A549 (cell line): ENCODE measurements around the gene TMPRSS5. TPM values are rescaled to one million over a fixed set of nuclear protein-coding genes. Genes with fewer than 3 reads are reported as not detected.

Source experiments
- ATAC-seq, 2 experiments: fragments of 200-7000 bp in 1 of 2; fragments of >200 bp in 1 of 2; cut with Nextera tagmentation in 1 of 2; cut with Tn5 transposase in 1 of 2; 3 replicates each; pipeline versions ENCODE4 v1.8.0 to v1.9.1; 2018 to 2020; ENCODE audit warnings: mild to moderate bottlenecking in 1 of 2, moderate library complexity in 1 of 2
- CTCF ChIA-PET: fragments of 300-600 bp; sonication (Branson Sonifier 250); formaldehyde crosslinking; extraction: SDS; loops from one replicate; lab custom pipeline; 2021; ENCODE audit warnings: antibody characterized with exemption, inconsistent platforms; lab: Yijun Ruan, JAX
- POLR2A ChIA-PET: fragments of 350-600 bp; formaldehyde crosslinking; extraction: SDS; loops from one replicate; lab custom pipeline; 2021; ENCODE audit warnings: antibody characterized with exemption, inconsistent platforms; lab: Yijun Ruan, JAX
- DNase-seq, 2 experiments: peaks; one replicate each; pipeline versions ENCODE4 v3.0.0 to v3.0.0-alpha.2; 2011 to 2016; ENCODE audit warnings: low read depth in 1 of 2, low spot score in 1 of 2
- FAIRE-seq: peaks from 2 replicates; lab custom pipeline; 2011; peaks lifted over from hg19 to GRCh38; lab: Jason Lieb, UNC
- H3K27ac ChIP-seq, 2 experiments: fragments of >200 bp; sonication (Bioruptor Twin); formaldehyde crosslinking; 3 replicates each; pipeline ENCODE4 v1.5.1; 2016 to 2017
- H3K4me1 ChIP-seq: fragments of >200 bp; sonication (Bioruptor Twin); formaldehyde crosslinking; 3 replicates; pipeline ENCODE4 v1.6.1; 2016
- H3K4me2 ChIP-seq: fragments of >200 bp; sonication (Bioruptor Twin); formaldehyde crosslinking; 3 replicates; pipeline ENCODE4 v1.6.1; 2016
- H3K4me3 ChIP-seq: fragments of >200 bp; sonication (Bioruptor Twin); formaldehyde crosslinking; 3 replicates; pipeline ENCODE4 v1.5.1; 2016
- H3K9me3 ChIP-seq: fragments of >200 bp; sonication (Bioruptor Twin); formaldehyde crosslinking; 3 replicates; pipeline ENCODE4 v1.6.1; 2016
- BHLHE40 ChIP-seq: IDR thresholded peaks from 2 replicates; pipeline ENCODE4 v1.6.1; 2012; ENCODE audit warnings: low read depth, low read length, inconsistent platforms
- CBX8 ChIP-seq: fragments of 200-600 bp; sonication (generic); IDR thresholded peaks from 2 replicates; pipeline ENCODE4 v1.6.1; 2016
- CHD2 ChIP-seq: fragments of 150-350 bp; IDR thresholded peaks from 2 replicates; pipeline ENCODE4 v1.6.1; 2014; ENCODE audit warnings: low read length; ENCODE audit not compliant: partially characterized antibody
- EHF ChIP-seq: fragments of 250-450 bp; sonication (Bioruptor Pico); IDR thresholded peaks from 2 replicates; pipeline ENCODE4 v1.5.0; 2020; ENCODE audit warnings: mild to moderate bottlenecking
- EHMT2 ChIP-seq: fragments of 200-600 bp; sonication (generic); IDR thresholded peaks from 2 replicates; pipeline ENCODE4 v1.6.1; 2016; ENCODE audit warnings: antibody characterized with exemption, low read depth, mild to moderate bottlenecking, moderate library complexity
- FOSB ChIP-seq: fragments of 250-450 bp; sonication (Bioruptor Pico); IDR thresholded peaks from 2 replicates; pipeline ENCODE4 v1.5.0; 2020; ENCODE audit warnings: mild to moderate bottlenecking, moderate library complexity
- HEYL ChIP-seq: fragments of 250-450 bp; sonication (Bioruptor Pico); IDR thresholded peaks from 2 replicates; pipeline ENCODE4 v1.8.0; 2021; ENCODE audit warnings: mild to moderate bottlenecking, moderate library complexity
- HOXA7 ChIP-seq: fragments of 250-450 bp; sonication (Bioruptor Pico); IDR thresholded peaks from 2 replicates; pipeline ENCODE4 v1.5.0; 2020; ENCODE audit warnings: mild to moderate bottlenecking, moderate library complexity
- HOXB13 ChIP-seq: fragments of 250-450 bp; sonication (Bioruptor Pico); IDR thresholded peaks from 2 replicates; pipeline ENCODE4 v1.5.0; 2020; ENCODE audit warnings: low read depth, mild to moderate bottlenecking, moderate library complexity
- JUNB ChIP-seq: fragments of >200 bp; sonication (Bioruptor Twin); formaldehyde crosslinking; IDR thresholded peaks from 2 replicates; pipeline ENCODE4 v1.6.1; 2016
- KDM1A ChIP-seq: fragments of 200-600 bp; sonication (generic); IDR thresholded peaks from 2 replicates; pipeline ENCODE4 v1.6.1; 2016; ENCODE audit warnings: low read depth, mild to moderate bottlenecking
- KDM5A ChIP-seq: fragments of 200-600 bp; sonication (generic); IDR thresholded peaks from 2 replicates; pipeline ENCODE4 v1.6.1; 2016; ENCODE audit warnings: antibody characterized with exemption, mild to moderate bottlenecking
- RFX5 ChIP-seq: fragments of 450-650 bp; IDR thresholded peaks from 2 replicates; pipeline ENCODE4 v1.7.1; 2014; ENCODE audit warnings: antibody characterized with exemption, mild to moderate bottlenecking, moderate library complexity
- SREBF2 ChIP-seq: fragments of 450-650 bp; IDR thresholded peaks from 2 replicates; pipeline ENCODE4 v1.6.1; 2014; ENCODE audit warnings: mild to moderate bottlenecking, moderate library complexity
- TP53 ChIP-seq: fragments of 250-450 bp; sonication (Bioruptor Pico); IDR thresholded peaks from 2 replicates; pipeline ENCODE4 v1.5.0; 2021; ENCODE audit warnings: mild to moderate bottlenecking, moderate library complexity
- ZSCAN20 ChIP-seq: fragments of 250-450 bp; sonication (Bioruptor Pico); IDR thresholded peaks from 2 replicates; pipeline ENCODE4 v1.8.0; 2022; ENCODE audit warnings: mild to moderate bottlenecking, moderate library complexity
- WGBS: methylation state at CpG from one replicate; pipeline ENCODE4 v1.1.6; 2017; ENCODE audit errors: missing lambda C conversion rate; 5-methylcytosine and 5-hydroxymethylcytosine counted together
- polyA plus RNA-seq, 4 experiments: library from polyadenylated mRNA; depleted of rRNA in 3 of 4; stranded (reverse); fragments of >200 nt; fragmentation: RNase III in 1 of 4; extraction: RNeasy Plus Mini Kit Qiagen cat#74134 plus additional on column Dnase treatment in 1 of 4; gene quantifications; 2 replicates in 3 of 4; 3 replicates in 1 of 4; pipeline ENCODE4 v1.2.3, GENCODE V29; 2011 to 2017
- TF ChIP-seq, protein P1 (sequence below): IDR thresholded peaks from 2 replicates; pipeline ENCODE4 v1.6.1; 2012
- TF ChIP-seq, protein P2 (sequence below): fragments of 250-450 bp; sonication (Bioruptor Pico); IDR thresholded peaks from 2 replicates; pipeline ENCODE4 v1.5.0; 2020; ENCODE audit warnings: low read depth, mild to moderate bottlenecking, moderate library complexity
- TF ChIP-seq, protein P3 (sequence below): IDR thresholded peaks from 2 replicates; pipeline ENCODE4 v1.6.1; 2012
- TF ChIP-seq, protein P4 (sequence below): fragments of >200 bp; sonication (Bioruptor Twin); formaldehyde crosslinking; IDR thresholded peaks from 3 replicates; pipeline ENCODE4 v1.5.1; 2016
- TF ChIP-seq, protein P5 (sequence below): fragments of >200 bp; sonication (Bioruptor Twin); formaldehyde crosslinking; IDR thresholded peaks from 3 replicates; pipeline ENCODE4 v1.6.1; 2016

Gene TMPRSS5
- polyA plus RNA-seq, 2 of the 4 experiments (the other 2 are of a cell fraction), result 0.12 TPM

DNA sequence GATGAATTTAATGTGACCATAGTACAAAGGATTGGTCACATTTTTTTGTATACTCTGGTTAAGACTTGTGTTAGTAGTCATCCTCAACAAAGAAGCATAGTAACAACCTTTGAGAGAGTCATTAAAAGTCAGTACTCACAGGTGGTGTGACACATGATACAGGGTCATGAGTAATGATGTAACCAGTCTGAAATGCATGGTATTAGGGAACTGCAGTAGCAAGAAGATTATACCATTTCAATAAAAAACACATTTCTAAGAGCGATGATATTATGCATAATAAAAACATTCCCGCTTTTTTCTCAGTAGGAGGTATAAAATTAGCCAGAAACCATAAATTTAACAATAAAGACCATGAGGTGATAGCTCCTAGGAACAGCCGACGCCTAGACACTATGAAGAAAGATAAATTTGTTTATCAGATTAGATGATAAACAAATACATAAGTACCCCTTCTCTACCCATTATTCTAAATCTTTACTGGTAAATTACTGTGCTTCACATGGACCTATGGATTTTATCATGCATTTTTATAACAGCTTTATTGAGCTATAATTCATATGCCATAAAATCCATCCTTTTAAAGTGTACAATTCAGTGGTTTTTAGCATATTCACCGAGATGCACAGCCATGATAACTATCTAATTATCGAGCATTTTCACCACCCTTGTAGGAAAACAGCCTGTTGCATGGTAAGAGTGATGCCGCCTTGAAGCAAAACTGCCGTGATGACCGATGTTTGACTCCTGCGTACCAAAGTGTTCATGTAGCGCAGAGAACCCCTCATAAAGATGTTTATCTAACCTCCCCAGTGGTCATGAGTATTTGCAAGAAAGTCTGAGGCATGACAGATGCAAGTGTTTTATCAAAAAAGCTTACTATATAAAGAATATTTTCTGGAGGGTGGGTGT lies 41.8 kb downstream of the TMPRSS5 start:
- H3K27ac ChIP-seq, result no peak overlapping the region
- ChIA-PET POLR2A (no interaction called here), CTCF (no interaction called here)
- TF ChIP-seq CBX8, result no peak
- no peak for TF ChIP-seq JUNB
- no peak for TF ChIP-seq BHLHE40
- no peak for TF ChIP-seq EHF (CRISPR knock-in tag)
- TF ChIP-seq, protein P1, sequence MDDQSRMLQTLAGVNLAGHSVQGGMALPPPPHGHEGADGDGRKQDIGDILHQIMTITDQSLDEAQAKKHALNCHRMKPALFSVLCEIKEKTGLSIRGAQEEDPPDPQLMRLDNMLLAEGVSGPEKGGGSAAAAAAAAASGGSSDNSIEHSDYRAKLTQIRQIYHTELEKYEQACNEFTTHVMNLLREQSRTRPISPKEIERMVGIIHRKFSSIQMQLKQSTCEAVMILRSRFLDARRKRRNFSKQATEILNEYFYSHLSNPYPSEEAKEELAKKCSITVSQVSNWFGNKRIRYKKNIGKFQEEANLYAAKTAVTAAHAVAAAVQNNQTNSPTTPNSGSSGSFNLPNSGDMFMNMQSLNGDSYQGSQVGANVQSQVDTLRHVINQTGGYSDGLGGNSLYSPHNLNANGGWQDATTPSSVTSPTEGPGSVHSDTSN, result no peak
- no peak for TF ChIP-seq EHMT2
- TF ChIP-seq, protein P2, sequence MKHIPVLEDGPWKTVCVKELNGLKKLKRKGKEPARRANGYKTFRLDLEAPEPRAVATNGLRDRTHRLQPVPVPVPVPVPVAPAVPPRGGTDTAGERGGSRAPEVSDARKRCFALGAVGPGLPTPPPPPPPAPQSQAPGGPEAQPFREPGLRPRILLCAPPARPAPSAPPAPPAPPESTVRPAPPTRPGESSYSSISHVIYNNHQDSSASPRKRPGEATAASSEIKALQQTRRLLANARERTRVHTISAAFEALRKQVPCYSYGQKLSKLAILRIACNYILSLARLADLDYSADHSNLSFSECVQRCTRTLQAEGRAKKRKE, result no peak
- no peak for TF ChIP-seq TP53 (CRISPR knock-in tag)
- TF ChIP-seq KDM5A, result no peak
- no peak for TF ChIP-seq SREBF2
- TF ChIP-seq KDM1A, result no peak
- TF ChIP-seq, protein P3, sequence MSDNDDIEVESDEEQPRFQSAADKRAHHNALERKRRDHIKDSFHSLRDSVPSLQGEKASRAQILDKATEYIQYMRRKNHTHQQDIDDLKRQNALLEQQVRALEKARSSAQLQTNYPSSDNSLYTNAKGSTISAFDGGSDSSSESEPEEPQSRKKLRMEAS, result no peak
- no peak for TF ChIP-seq HEYL (CRISPR knock-in tag)
- no peak for TF ChIP-seq RFX5
- no peak overlapping the region for H3K4me3 ChIP-seq
- H3K4me1 ChIP-seq, result peaks cover 18% of the 10 kb centered on the region; the same call in 2 of the 3 replicates
- H3K4me2 ChIP-seq, result peak overlapping the region; percentile 55
- H3K9me3 ChIP-seq, result peaks cover 8% of the 10 kb centered on the region; the same call in 1 of the 3 replicates
- peak; percentile 13 to 29 for DNase-seq
- FAIRE-seq, result no peak
- ATAC-seq, result peak in 1 of 2 experiments; percentile 70; a peak in 1 of 6 replicates
- WGBS, result 30% methylated on average over 11 of the region's 11 CpGs

DNA sequence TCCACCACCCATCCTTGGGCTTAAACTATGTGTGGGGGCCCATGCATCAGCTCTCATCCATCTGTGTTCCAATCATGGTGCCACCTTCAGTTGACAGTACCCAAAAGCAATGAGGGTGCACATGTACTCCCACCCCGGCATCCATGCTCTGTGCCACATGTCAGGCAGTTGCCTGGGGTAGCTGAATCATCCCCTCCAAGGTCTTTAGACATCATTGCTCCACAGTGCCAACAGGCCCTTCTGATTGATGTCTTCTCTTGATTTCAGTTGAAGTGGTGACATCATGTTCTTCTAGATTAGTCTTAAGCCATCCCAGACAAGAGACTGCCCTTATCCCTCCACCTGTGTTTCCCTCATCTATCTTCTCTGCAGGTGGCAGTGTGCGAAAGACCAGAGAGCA lies 42.5 kb downstream of the TMPRSS5 start:
- no peak for DNase-seq
- Histone ChIP-seq H3K4me3 (no peak overlapping the region), H3K4me1 (peaks cover 12% of the 10 kb centered on the region; the same call in 2 of the 3 replicates), H3K4me2 (peak overlapping the region; percentile 55; the same call in 2 of the 3 replicates), H3K9me3 (peaks cover 8% of the 10 kb centered on the region; the same call in 1 of the 3 replicates), H3K27ac (no peak overlapping the region)
- no peak for FAIRE-seq
- 85% methylated on average over 1 of the region's 2 CpGs for WGBS
- ATAC-seq, result no peak; a peak in 1 of 6 replicates
- TF ChIP-seq HOXA7 (CRISPR knock-in tag), result no peak
- TF ChIP-seq, protein P4, sequence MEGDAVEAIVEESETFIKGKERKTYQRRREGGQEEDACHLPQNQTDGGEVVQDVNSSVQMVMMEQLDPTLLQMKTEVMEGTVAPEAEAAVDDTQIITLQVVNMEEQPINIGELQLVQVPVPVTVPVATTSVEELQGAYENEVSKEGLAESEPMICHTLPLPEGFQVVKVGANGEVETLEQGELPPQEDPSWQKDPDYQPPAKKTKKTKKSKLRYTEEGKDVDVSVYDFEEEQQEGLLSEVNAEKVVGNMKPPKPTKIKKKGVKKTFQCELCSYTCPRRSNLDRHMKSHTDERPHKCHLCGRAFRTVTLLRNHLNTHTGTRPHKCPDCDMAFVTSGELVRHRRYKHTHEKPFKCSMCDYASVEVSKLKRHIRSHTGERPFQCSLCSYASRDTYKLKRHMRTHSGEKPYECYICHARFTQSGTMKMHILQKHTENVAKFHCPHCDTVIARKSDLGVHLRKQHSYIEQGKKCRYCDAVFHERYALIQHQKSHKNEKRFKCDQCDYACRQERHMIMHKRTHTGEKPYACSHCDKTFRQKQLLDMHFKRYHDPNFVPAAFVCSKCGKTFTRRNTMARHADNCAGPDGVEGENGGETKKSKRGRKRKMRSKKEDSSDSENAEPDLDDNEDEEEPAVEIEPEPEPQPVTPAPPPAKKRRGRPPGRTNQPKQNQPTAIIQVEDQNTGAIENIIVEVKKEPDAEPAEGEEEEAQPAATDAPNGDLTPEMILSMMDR, result no peak
- TF ChIP-seq, protein P5, sequence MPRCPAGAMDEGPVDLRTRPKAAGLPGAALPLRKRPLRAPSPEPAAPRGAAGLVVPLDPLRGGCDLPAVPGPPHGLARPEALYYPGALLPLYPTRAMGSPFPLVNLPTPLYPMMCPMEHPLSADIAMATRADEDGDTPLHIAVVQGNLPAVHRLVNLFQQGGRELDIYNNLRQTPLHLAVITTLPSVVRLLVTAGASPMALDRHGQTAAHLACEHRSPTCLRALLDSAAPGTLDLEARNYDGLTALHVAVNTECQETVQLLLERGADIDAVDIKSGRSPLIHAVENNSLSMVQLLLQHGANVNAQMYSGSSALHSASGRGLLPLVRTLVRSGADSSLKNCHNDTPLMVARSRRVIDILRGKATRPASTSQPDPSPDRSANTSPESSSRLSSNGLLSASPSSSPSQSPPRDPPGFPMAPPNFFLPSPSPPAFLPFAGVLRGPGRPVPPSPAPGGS, result no peak
- TF ChIP-seq CHD2, result no peak
- no peak for TF ChIP-seq RFX5
- TF ChIP-seq HOXB13 (CRISPR knock-in tag), result no peak
- TF ChIP-seq, protein P1, result no peak
- TF ChIP-seq FOSB (CRISPR knock-in tag), result no peak
- TF ChIP-seq CBX8, result no peak
- no peak for TF ChIP-seq ZSCAN20 (CRISPR knock-in tag)
- ChIA-PET POLR2A (no interaction called here), CTCF (no interaction called here)
